Stimulated activated CD4-positive, alpha-beta T cell treated with anti-CD3 and anti-CD28 coated beads, Interleukin-1b, Interleukin-23, amount 100 ng/mL, for 1 hour (primary cell): ENCODE measurements around the gene ASCL3.
"Not testable (repeated sequence)": the region's sequence is repeated elsewhere in the genome, so short reads cannot be mapped to it uniquely, and the experiment has no call there.

Experiments
- DNase-seq, 2 donors: peaks; one replicate each; pipeline ENCODE4 v3.0.0-alpha.2; 2020; ENCODE audit warnings: low read depth in 2 of 2

Gene ASCL3, protein sequence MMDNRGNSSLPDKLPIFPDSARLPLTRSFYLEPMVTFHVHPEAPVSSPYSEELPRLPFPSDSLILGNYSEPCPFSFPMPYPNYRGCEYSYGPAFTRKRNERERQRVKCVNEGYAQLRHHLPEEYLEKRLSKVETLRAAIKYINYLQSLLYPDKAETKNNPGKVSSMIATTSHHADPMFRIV

DNA sequence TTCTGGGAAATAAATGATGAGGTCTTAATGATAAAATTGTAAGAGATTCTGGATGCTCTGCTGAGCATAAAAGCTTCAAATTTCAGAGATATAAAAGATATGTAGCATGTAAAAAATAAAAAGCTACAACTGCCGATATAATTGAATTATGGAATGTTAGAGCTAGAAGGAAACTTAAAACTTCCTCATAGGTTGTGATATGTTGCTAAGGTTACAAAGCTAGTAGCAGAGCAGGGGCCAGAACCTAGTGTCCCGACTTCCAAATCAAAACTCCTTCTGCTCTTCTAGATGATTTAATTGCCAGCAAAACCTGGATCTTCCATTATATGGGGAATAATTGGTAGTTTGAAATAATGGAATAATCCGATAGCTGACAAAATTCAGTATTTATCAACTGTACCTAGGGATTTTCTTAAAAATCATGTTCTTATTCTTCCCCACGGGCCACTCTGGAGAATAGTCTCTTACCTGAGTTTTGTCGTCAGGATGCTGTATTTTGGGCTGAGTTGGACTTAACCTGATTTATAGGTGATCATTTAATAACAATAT lies at the start of gene ASCL3:
TSS of gene ASCL3 (minus strand) at position 499 of the 549 bp plus-strand sequence. CDS start 4,855 bp downstream, outside the sequence.
- no peak for DNase-seq

GRCh38 chr11:8989453-8989852 lies 46.6 kb upstream of the ASCL3 start:
- DNase-seq: no peak

GRCh38 chr11:8988329-8989234 lies 45.8 kb upstream of the ASCL3 start:
- DNase-seq: no peak

GRCh38 chr11:8987446-8987845 lies 44.6 kb upstream of the ASCL3 start:
- DNase-seq: no peak

- not testable (repeated sequence) for DNase-seq
These were observed 44.0 kb upstream of the ASCL3 start for GRCh38 chr11:8986772-8987171.

- DNase-seq: no peak
These were observed 42.6 kb upstream of the ASCL3 start for GRCh38 chr11:8985462-8985861.

- DNase-seq: no peak
These were observed 40.7 kb upstream of the ASCL3 start for GRCh38 chr11:8983552-8983951.

DNA sequence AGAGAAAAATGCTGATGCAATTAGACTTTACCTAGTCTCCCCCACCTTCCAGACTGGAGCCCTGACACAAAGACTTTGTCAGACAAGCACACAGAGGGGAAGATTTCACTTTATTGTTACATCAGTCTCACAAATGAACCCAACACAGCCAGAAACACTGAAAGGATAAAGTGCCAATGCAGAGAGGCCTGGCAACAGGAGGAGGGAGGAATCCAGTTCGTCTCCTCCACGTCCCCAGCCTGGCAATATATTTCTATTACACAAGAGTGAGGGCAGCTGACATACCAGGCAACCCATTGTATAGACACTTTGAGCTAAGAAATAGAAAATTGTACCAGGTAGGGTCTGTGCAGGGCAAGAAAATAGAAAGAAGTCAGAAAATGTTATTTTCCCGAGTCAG lies 37.7 kb upstream of the ASCL3 start:
- DNase-seq: no peak

- DNase-seq: not testable (repeated sequence)
These were observed 36.5 kb upstream of the ASCL3 start for GRCh38 chr11:8979365-8979764.

DNA sequence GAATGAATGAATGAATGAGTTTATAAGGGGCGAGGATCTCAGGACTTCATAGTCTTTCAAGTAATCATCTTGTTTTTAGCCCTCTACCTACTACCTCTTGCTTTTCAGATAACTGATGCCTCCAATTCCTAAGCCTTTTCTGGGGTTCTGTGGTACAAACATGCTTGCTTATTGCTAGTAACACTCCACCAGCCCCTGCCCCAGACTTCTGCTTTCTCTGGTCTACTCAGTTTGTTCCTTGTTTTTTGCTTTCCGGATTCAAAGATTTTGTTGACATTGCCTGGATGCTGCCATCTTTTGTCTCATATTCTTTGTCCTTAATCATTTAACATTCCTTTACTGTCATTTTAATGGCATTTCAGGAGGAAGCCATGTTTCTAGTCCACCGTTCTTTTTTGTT lies 30.3 kb upstream of the ASCL3 start:
- DNase-seq: no peak

GRCh38 chr11:8971924-8972316 lies 29.1 kb upstream of the ASCL3 start:
- DNase-seq: no peak

DNA sequence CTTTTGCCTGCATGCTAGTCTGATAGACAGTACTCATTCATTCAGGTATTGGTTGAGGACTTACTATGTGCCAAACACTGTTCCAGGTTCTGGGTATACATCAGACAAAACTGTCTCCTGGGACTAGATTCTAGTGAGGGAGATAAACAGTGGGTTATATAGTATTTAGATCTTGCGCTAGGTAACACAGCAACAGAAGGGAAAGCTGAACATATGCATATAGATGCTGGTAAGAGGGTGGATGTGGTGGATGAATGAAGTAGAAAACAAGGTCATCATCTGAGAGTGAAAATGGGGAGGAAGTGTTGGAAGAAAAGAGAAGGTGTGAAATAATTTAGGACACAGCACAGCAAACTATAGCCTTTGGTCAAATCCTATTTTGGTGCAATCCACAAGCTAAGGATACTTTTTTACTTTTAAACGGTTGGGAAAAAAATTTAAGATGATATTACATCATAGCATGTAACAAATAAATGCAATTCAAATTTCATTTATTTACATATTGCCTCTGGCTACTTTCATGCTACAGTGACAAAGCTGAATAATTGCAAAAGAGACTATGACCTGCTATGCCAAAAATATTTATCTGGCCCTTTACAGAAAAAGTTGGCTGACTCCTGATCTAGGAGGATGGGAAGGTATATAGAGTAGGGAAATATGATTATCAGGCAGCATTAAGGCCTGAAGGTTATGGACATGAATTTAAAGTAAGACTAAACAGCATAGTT lies 28.5 kb upstream of the ASCL3 start:
- DNase-seq: no peak

- no peak for DNase-seq
These were observed 24.4 kb upstream of the ASCL3 start for GRCh38 chr11:8967184-8967583.

DNA sequence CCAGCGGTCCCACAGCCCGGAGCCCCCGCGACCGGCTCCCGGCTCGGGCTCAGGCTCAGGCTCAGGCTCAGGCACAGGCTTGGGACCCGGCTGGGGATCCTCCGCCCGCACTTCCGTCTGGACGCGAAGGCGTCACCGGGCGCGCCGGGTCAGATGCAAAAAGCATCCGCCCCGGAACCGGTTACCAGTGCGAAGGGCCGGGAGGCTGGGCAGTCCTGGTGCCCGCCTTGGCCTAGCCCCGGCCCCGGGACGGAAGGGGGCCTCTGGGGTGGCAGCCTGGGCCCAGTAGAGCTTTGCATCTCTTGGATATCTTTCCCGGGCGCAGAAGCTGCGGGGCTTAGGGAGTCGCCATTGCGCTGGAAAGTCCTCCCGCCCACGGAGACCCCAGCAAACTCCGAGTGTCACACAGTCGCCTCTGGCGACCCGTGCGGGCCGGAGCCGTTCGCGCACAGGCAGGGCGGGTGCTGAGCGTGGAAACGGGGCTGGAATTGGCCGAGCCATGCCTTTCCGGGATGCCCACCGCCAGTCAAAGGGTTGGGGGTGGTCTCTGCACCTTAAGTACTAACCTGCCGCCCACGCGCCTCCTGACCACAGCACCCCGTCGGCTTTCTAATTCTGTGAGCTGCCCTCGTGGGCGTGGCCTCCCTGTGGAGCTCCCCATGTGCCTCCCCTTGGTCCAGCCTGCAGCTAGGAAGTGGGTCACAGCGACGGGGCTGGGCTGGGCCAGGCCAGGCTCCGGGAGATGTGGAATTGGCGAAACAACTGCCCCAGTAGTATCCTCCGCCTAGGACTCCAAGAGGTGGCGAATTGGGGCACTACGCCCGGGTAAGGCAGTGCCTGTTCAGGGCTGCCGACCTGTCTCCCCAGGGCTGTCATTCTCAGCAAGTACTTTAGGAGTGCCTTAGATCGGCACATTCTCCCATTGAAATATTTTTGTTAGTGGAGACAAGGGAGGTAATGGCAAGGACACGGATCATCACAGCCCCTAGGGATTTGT lies 21.8 kb upstream of the ASCL3 start, which contains the start of gene TMEM9B:
TSS of gene TMEM9B (minus strand) at position 119 of the 997 bp plus-strand sequence. CDS start 129 bp downstream, outside the sequence.
- DNase-seq: peak; percentile 34 to 54

GRCh38 chr11:8963569-8964323 lies 20.9 kb upstream of the ASCL3 start:
- DNase-seq: peak; percentile 23 to 52

DNA sequence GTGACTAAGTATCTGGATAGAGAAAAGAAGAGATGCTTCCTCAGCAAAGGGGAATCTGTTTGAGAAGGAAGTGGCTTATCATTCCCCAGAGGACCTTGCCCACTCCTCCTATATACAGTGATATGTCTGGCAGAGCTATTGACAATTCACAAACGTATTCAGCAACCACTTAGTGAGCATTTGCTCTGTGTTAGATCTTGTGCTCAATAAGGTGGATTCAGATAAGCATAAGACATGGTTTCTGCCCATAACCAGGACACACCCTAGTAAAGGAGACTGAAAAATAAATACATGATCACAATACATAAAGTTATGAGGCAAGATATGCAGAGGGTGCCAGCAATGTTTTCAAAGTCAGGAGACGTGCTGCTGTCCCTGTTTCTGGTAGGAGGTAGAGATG lies 20.0 kb upstream of the ASCL3 start:
- DNase-seq: no peak

DNA sequence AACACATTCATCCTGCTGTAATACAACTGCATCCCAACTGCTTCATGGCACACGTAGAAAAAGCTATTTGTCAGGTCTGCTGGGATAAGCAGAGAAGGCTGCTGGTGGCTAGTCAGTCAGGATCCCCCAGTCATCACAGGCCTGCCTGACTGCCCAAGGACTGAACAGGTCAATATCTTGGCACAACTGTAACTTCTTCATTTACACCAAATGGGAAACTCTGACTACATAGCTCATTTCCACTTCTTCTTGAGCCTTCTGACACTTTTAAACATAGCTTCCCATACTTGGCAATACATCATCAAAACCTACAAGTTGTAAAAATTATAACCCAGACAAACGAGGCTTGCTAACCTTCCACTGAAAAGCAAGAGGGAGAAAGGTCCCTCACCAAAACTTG lies 18.6 kb upstream of the ASCL3 start:
- no peak for DNase-seq

- no peak for DNase-seq
These were observed 16.8 kb upstream of the ASCL3 start for GRCh38 chr11:8959546-8960166.

- no peak for DNase-seq
These were observed 14.0 kb upstream of the ASCL3 start for GRCh38 chr11:8956860-8957259.

DNA sequence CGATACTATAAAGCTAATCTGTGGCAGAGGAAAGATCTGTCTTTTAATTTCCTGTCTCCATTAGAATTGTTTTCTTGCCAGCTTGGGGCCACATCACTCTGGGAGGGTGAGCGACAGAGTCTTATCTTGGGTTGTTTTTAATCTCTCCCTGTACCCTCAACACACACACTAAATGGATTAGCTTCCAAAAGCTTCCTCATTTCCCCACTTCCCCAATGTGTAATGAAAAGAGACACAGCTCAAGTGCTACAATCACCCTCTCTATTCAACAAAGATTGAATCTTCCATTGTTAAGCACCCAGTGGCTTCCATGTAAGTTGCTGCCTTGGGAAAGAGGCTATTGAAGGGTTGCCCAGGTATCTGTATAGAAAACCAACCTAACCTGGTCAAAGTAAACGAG lies 6.1 kb upstream of the ASCL3 start:
- DNase-seq: no peak
